ES-I3 (cell line): ENCODE measurements around the gene YIF1B.

Experiments
- H3K36me3 ChIP-seq: 2 replicates; pipeline ENCODE4 v1.6.1; 2013; ENCODE audit warnings: mild to moderate bottlenecking, low read length, control low read depth, moderate library complexity; ENCODE audit not compliant: insufficient read depth
- H3K4me1 ChIP-seq: 2 replicates; pipeline ENCODE4 v1.6.1; 2013; ENCODE audit warnings: mild to moderate bottlenecking, control low read depth, low read length; ENCODE audit not compliant: insufficient read depth
- H3K9ac ChIP-seq: 2 replicates; pipeline ENCODE4 v1.6.1; 2013; ENCODE audit warnings: low read depth, mild to moderate bottlenecking, low read length, moderate library complexity
- H3K9me3 ChIP-seq: 2 replicates; pipeline ENCODE4 v1.6.1; 2013; ENCODE audit warnings: mild to moderate bottlenecking, low read length, moderate library complexity; ENCODE audit not compliant: control insufficient read depth, insufficient read depth

The YIF1B gene

DNA sequence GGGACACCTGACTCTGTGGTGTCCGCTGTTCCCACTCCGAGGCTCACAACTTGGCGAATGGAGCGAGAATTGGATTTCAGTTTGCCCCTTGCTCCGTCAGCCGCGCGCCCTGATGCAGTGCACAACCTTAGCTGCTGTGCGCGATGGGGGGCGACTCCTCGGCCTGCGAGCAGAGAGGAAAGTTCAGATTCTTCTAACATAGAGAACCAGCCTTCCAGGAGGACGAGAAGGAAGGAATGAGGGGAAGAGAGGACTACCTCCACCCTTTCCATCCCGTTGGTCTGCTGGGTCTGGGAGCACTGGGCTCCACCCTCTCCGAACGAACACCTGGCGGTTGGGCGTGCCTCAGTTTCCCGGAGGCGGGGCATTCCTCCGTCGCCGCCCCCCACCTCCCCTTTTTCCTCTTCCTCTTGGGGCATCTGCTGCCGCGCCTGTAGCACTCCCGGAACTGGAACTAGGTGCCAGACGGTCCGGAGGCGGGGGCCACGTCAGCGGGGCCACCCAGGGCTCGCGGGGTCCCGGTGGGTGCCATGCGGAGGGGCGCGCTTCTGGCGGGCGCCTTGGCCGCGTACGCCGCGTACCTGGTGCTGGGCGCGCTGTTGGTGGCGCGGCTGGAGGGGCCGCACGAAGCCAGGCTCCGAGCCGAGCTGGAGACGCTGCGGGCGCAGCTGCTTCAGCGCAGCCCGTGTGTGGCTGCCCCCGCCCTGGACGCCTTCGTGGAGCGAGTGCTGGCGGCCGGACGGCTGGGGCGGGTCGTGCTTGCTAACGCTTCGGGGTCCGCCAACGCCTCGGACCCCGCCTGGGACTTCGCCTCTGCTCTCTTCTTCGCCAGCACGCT is 3.9 kb upstream of the YIF1B start, which contains the start of gene KCNK6:
Gene KCNK6, plus strand, starts transcription at position 425 of the 838 bp plus-strand sequence. Its CDS starts 106 bp downstream, at position 531.
- peaks cover 3% of the 10 kb centered on the region; the same call in 1 of the 2 replicates for H3K4me1 ChIP-seq
- no peaks in the 10 kb centered on the region for H3K36me3 ChIP-seq
- H3K9me3 ChIP-seq: no peaks in the 10 kb centered on the region
- peak within 1 kb of the TSS; percentile 67 for H3K9ac ChIP-seq

DNA sequence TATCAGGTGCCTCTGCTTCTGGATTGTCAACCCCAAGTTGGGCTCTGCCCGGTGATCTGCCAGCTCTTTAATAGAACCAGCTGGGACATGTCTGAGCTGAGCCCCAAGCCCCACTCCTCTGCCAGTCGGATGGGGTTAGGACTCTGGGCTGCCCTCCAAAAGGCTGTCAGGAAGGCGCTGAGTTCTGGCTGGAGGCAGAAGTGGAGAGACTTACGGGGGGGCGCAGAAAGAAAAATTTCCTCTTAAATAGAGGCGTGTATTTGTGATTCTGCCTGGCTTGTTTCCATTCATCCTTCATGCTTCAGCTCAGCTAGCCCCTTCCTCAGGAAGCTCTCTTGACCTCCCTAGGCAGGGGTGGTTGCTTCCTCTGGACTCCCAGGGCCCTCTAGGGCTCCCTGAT is 2.9 kb upstream of the YIF1B start:
- H3K4me1 ChIP-seq: peaks cover 5% of the 10 kb centered on the region; the same call in 1 of the 2 replicates
- H3K9me3 ChIP-seq: no peaks in the 10 kb centered on the region
- no peaks in the 10 kb centered on the region for H3K36me3 ChIP-seq
- H3K9ac ChIP-seq: no peak overlapping the region

DNA sequence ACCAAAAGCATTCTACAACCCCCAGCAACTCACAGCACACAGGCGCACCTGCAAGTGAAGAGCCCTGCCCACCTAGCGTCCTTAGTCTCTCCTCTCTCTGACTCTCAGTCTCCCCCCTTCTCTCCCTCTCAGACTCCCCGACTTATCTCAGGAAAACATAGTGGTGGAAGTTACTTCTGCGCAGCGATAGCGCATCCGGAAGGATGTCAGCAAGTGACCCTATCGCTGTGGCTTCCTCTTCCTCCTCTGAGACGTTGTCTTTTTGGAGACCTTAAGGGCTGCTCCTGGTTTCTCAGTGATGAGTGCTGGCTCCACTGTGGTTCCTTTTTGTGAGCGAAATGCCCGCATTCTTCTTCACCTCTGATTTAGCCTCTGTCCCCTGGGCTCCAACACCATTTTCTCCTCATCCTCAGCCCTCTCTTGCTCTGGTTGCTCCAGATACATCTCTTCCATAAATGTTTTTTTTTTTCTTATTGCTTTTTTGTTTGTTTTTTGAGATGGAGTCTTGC is 1.4 kb upstream of the YIF1B start:
- H3K36me3 ChIP-seq: no peaks in the 10 kb centered on the region
- no peaks in the 10 kb centered on the region for H3K9me3 ChIP-seq
- no peak overlapping the region for H3K9ac ChIP-seq
- H3K4me1 ChIP-seq: peaks cover 13% of the 10 kb centered on the region

DNA sequence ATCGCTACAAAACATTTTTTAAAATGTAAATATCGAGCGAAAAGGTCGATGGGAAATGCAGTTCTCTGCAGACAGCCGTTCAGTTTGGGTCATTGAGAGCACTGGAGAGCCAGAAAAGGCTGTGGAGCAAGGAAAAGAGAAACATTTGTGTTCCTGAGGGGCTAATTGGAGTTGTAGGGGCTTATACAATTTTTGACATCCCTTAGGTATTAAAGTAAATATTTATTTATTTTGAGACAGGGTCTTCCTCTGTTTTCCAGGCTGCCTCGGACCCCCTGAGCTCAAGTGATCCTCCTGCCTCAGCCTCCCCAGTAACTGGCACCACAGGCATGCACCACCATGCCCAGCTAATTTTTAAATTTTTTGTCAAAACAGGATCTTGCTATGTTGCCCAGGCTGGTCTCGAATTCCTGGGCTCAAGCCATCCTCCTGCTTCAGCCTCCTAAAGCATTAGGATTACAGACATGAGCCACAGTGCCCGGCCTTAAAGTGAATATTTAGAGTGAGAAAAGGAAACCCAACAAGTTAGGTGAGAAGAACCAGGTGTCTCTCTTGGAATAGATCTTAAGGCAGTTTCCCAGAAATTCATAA is 825 bp upstream of the YIF1B start:
- peak overlapping the region; percentile 40; the same call in 1 of the 2 replicates for H3K9ac ChIP-seq

DNA sequence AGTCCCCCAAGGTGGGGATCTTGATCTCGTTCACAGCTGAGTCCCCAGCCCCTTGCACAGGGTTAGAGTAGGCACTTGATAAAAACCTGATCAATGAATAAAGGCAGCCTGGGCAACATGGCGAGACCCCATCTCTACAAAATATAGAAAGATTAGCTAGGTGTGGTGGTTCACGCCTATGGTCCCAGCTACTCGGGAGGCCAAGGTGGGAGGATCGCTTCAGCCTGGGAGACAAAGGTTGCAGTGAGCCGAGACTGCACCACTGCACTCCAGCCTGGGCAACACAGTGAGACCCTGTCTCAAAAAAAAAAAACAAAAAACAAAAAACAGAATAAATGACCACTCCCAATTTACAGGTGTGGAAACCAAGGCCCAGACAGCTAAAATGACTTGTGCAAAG is 4.8 kb downstream of the YIF1B start:
- Histone ChIP-seq H3K9ac (no peak overlapping the region), H3K36me3 (peaks cover 3% of the 10 kb centered on the region; the same call in 1 of the 2 replicates), H3K4me1 (peaks cover 10% of the 10 kb centered on the region)

More for the DNA sequence above, 825 bp upstream of the YIF1B start:
- no peaks in the 10 kb centered on the region for H3K9me3 ChIP-seq
- H3K4me1 ChIP-seq: peaks cover 13% of the 10 kb centered on the region
- no peaks in the 10 kb centered on the region for H3K36me3 ChIP-seq

DNA sequence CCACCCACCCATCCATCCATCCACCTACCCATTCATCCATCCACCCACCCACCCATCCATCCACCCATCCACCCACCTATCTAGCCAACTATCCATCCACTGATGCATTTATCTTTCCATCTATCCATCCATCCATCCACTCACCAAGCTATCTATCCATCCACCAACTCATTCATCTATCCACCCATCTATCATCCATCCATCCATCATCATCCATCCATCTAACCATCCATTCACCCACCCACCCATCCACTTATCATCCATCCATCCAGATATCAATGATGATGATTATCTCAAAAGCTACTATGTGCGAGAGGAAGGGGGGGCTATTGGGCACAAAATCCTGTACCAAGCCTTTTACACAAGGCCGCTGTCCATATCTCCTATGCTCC is 5.5 kb downstream of the YIF1B start:
- peaks cover 10% of the 10 kb centered on the region for H3K4me1 ChIP-seq
- peaks cover 3% of the 10 kb centered on the region; the same call in 1 of the 2 replicates for H3K36me3 ChIP-seq
- H3K9me3 ChIP-seq: no peaks in the 10 kb centered on the region
- H3K9ac ChIP-seq: no peak overlapping the region

More for the DNA sequence above, 4.8 kb downstream of the YIF1B start:
- H3K9me3 ChIP-seq: no peaks in the 10 kb centered on the region

DNA sequence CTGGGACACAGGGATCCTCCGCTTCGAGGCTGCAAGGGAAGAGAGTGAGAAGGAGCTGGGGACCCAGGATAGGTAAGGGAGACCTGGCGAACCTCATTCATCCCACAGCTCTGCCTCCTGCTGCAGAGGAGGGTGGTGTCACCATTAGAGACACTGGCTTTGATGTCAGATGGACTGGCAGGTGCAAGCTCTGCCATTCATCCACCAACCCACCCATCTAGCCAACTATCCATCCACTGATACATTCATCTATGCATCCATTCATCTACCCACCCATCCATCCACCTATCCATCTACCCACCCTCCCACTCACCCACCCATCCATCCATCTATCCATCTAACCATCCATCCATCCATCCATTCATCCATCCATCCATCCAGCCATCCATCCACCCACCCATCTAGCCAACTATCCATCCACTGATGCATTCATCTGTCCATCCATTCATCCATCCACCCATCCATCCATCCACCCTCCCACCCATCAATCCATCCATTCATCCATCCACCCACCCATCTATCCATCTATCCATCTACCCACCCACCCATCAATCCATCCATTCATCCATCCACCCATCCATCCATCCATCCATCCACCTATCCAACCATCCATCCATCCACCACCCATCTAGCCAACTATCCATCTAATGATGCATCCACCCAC is 6.0 kb downstream of the YIF1B start:
- H3K36me3 ChIP-seq: peaks cover 3% of the 10 kb centered on the region; the same call in 1 of the 2 replicates
- H3K9me3 ChIP-seq: no peaks in the 10 kb centered on the region
- H3K9ac ChIP-seq: no peak overlapping the region
- peaks cover 10% of the 10 kb centered on the region for H3K4me1 ChIP-seq

DNA sequence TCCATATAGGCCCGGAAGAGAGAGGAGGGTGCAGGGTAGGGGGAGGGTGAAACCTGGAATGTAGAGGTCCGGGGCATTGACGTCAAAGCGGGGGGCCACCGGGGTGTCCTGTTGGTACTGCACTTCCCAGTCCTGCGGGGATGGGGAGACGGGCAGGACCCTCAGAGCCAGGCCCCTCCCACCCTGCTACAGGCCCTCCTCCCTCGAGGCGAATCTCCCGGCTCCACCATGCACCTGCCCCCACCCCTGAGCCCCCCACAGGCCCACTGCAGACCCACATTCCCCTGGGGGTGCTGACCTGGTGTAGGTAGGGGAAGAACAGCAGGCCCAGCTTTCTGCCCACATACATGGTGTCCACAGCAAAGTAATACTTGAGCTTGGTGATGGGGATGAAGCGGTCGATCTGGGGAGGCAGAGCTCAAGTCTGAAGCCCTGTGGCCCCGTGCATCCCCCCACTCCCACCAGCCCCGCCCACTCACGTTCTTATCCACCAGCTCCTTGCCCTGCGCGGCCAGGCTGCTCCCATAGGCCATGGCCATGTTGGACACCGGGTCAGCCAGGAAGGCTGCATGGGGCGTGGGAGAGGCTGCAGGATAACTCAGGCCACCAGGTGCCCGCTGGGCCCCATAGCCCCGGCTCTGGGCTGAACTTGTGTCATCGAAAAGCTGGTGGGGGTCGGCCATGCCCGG is 6.7 kb downstream of the YIF1B start:
- Histone ChIP-seq H3K4me1 (peaks cover 10% of the 10 kb centered on the region), H3K36me3 (peaks cover 3% of the 10 kb centered on the region; the same call in 1 of the 2 replicates), H3K9me3 (no peaks in the 10 kb centered on the region), H3K9ac (no peak overlapping the region)

DNA sequence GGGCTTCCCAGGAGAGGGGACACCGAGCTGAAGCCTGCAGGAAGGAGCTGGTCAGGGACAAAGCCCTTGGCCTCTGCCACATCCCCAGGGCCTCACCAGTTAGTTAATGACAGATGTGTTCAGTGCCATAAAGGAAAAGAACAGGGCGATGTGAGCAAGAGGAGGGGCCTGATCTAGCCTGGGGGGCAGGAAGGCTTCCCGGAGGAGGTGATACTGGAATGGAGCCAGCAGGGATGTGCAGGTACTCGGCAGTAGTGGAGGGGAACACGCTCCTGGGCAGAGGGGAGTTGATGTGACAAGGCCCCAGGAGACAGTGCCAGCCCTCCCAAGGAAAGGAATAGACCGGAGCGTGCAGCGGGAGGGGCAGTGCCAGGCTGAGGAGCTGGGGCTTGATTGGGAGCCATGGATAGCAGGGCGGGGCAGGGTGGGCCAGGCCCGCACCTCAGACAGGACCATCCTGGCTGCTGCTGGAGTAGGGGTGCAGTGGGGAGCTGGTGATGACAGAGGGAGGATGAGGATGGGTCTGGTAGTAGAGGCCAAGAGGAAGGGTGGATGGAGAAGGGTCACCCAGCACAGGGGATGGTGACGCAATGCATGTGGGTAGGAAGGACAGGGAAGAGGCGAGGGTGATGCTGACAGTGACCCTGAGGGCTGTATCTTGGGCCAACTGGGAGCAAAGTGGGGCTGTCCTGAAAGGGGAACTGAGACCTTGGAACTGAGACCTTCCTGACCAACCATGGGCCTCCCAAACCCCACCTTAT is 7.6 kb downstream of the YIF1B start:
- Histone ChIP-seq H3K9me3 (no peaks in the 10 kb centered on the region), H3K9ac (no peak overlapping the region), H3K4me1 (peaks cover 9% of the 10 kb centered on the region), H3K36me3 (peaks cover 3% of the 10 kb centered on the region; the same call in 1 of the 2 replicates)

DNA sequence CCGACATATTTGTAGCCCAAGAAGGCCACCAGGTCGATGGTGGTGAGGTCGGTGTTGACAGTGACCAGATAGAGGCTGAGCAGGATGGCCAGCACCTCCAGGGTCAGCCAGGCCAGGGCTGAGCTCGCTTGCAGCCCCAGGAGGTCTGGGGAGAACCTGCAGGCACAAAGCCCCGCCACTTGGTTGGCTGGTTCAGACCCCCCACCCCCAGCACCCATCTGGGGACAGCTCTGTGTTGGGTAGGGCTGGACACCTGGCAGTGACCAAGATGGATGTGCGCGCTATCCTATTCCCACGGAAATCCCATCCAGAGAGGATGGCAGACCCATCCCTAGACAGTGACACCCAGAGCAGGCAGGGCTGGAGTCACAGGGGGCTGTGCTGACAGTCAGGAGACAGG is 8.2 kb downstream of the YIF1B start:
- H3K4me1 ChIP-seq: peaks cover 6% of the 10 kb centered on the region
- H3K9me3 ChIP-seq: no peaks in the 10 kb centered on the region
- H3K9ac ChIP-seq: no peak overlapping the region
- H3K36me3 ChIP-seq: peaks cover 3% of the 10 kb centered on the region; the same call in 1 of the 2 replicates

DNA sequence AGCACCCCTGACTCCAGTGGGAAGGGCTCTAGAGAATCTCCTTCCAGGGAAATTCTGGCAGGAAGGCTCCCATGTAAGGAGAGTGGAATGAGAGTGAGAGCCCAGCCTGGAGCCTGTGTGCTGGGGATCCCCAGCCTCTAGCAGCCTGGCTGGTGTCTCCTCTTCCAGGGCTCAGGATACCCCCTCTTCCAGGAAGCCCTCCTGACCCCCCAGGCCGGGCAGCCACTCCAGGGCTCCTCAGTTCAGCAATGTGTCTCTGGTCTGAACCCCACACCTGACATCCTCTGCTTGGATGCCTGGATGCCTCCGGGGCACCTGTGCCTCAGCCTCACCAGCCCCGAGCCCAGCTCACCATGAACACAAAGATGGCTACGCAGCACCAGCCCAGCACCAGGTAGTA is 8.7 kb downstream of the YIF1B start:
- Histone ChIP-seq H3K9me3 (no peaks in the 10 kb centered on the region), H3K4me1 (peaks cover 3% of the 10 kb centered on the region; the same call in 1 of the 2 replicates), H3K9ac (no peak overlapping the region), H3K36me3 (peaks cover 3% of the 10 kb centered on the region; the same call in 1 of the 2 replicates)

DNA sequence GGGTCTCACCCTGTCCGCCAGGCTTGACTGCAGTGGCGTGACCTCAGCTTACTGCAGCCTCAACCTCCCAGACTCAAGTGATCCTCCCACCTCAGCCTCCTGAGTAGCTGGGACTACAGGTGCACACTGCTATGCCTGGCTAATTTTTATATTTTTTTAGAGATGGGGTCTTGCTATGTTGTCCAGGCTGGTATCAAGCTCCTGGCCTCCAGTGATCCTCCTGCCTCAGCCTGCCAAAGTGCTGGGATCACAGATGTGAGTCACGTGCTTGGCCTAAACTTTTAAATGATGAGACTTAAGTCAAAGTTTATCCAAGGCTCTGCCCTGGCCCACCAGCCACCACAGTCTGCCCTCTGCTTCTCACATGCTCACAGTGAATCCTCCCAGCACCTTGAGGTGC is 9.5 kb downstream of the YIF1B start:
- no peak overlapping the region for H3K9ac ChIP-seq
- no peaks in the 10 kb centered on the region for H3K9me3 ChIP-seq
- H3K36me3 ChIP-seq: 0 out of 2 replicates have a peak, but pooled peaks cover under 1% of the 10 kb centered on the region
- H3K4me1 ChIP-seq: peaks cover 3% of the 10 kb centered on the region; the same call in 1 of the 2 replicates

DNA sequence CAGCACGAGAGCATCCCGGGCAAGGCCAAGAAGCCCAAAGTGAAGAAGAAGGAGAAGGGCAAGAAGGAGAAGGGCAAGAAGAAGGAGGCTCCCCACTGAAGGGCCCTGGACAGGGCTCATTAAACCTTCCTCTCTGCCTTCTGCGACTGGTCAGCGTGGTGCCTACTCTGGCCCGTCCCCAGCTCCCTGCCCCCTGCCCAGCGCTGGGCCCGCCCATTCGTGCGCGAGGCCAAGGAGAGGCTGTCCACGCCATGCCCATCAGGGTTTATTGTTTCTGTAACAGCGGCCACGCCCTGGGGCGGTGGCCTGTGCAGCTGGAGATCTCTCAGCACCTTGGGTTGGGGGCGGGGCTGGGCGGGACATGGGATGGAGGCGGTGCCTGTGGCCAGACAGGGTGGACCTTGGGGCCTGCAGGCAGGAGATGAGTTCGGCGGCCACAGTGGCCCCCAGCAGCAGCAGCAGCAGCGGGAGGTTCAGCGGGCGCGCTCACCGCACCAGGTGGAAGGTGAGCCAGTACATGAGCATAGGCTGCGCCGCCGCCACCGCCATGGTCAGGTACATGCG is 10.8 kb downstream of the YIF1B start:
- H3K9ac ChIP-seq: peak overlapping the region; percentile 56
- H3K36me3 ChIP-seq: no peaks in the 10 kb centered on the region
- no peaks in the 10 kb centered on the region for H3K9me3 ChIP-seq
- peaks cover 3% of the 10 kb centered on the region; the same call in 1 of the 2 replicates for H3K4me1 ChIP-seq
